SK-N-SH (cell line): Measurements from ENCODE around the gene SP100. TPM values are rescaled to one million over a fixed set of nuclear protein-coding genes. Genes with fewer than 3 reads are reported as not detected.

Experiments
- CTCF ChIA-PET: fragments of 300-600, 350-600 bp; formaldehyde crosslinking; extraction: SDS; loops from one replicate; lab custom pipeline; 2021; lab: Yijun Ruan, JAX
- POLR2A ChIA-PET: fragments of 350-600 bp; sonication (Branson Sonifier 250); formaldehyde crosslinking; extraction: SDS; loops from one replicate; lab custom pipeline; 2020; ENCODE audit warnings: antibody characterized with exemption, inconsistent platforms; lab: Yijun Ruan, JAX
- DNase-seq: peaks from one replicate; pipeline ENCODE4 v3.0.0; 2012
- H2AFZ ChIP-seq: fragments of 200-600 bp; sonication (generic); 2 replicates; pipeline ENCODE4 v1.8.1; 2016; ENCODE audit warnings: antibody characterized with exemption, mild to moderate bottlenecking, low read depth
- H3F3A ChIP-seq: fragments of 200-600 bp; sonication (generic); replicated peaks from 2 replicates; pipeline ENCODE3; 2016; ENCODE audit warnings: antibody characterized with exemption, mild to moderate bottlenecking; ENCODE audit not compliant: insufficient read depth
- H3K27ac ChIP-seq, 2 experiments: fragments of 200-500 bp in 1 of 2; fragments of 200-600 bp in 1 of 2; sonication (Bioruptor generic) in 1 of 2; sonication (generic), shearing (Covaris generic) in 1 of 2; 2 replicates each; pipeline versions ENCODE4 v1.5.1 to v1.6.1; 2014 to 2016; ENCODE audit warnings: low read depth in 2 of 2, inconsistent platforms in 1 of 2, low read length in 1 of 2, mild to moderate bottlenecking in 1 of 2, mixed read lengths in 1 of 2
- H3K27me3 ChIP-seq: fragments of 200-600 bp; sonication (generic), shearing (Covaris generic); 2 replicates; pipeline ENCODE4 v1.6.1; 2016; ENCODE audit warnings: mixed run types; ENCODE audit not compliant: insufficient read depth
- H3K36me3 ChIP-seq, 2 experiments: fragments of 200-500 bp in 1 of 2; fragments of 200-600 bp in 1 of 2; sonication (Bioruptor generic) in 1 of 2; sonication (generic) in 1 of 2; replicated peaks in 1 of 2; 2 replicates each; pipeline versions ENCODE3 to v1.5.1; 2014 to 2016; ENCODE audit warnings: low read length in 1 of 2, mild to moderate bottlenecking in 1 of 2; ENCODE audit not compliant: insufficient read depth in 2 of 2, control insufficient read depth in 1 of 2
- H3K4me1 ChIP-seq, 2 experiments: fragments of 200-500 bp in 1 of 2; fragments of 200-600 bp in 1 of 2; sonication (Bioruptor generic) in 1 of 2; sonication (generic), shearing (Covaris generic) in 1 of 2; 2 replicates each; pipeline versions ENCODE4 v1.5.1 to v1.6.1; 2014 to 2016; ENCODE audit warnings: low read depth in 1 of 2, low read length in 1 of 2, mixed run types in 1 of 2; ENCODE audit not compliant: insufficient read depth in 2 of 2, control insufficient read depth in 1 of 2
- H3K4me2 ChIP-seq: fragments of 200-600 bp; sonication (generic), shearing (Covaris generic); 2 replicates; pipeline ENCODE4 v1.6.1; 2017; ENCODE audit warnings: mixed run types
- H3K4me3 ChIP-seq, 2 experiments: fragments of 200-500 bp in 1 of 2; fragments of 200-600 bp in 1 of 2; sonication (Bioruptor generic) in 1 of 2; sonication (generic), shearing (Covaris generic) in 1 of 2; 2 replicates each; pipeline versions ENCODE4 v1.5.1 to v1.8.1; 2014 to 2016; ENCODE audit warnings: low read depth in 2 of 2, inconsistent platforms in 1 of 2, low read length in 1 of 2, mild to moderate bottlenecking in 1 of 2, mixed read lengths in 1 of 2, moderate library complexity in 1 of 2
- H3K79me2 ChIP-seq: fragments of 200-600 bp; sonication (generic); 2 replicates; pipeline ENCODE4 v1.8.1; 2017; ENCODE audit warnings: mild to moderate bottlenecking; ENCODE audit not compliant: insufficient read depth
- H3K9ac ChIP-seq: fragments of 200-600 bp; sonication (generic); 2 replicates; pipeline ENCODE4 v1.6.1; 2017; ENCODE audit warnings: mixed run types
- H3K9me2 ChIP-seq: fragments of 200-600 bp; sonication (generic); 2 replicates; pipeline ENCODE4 v1.6.1; 2017; ENCODE audit warnings: mixed run types
- H3K9me3 ChIP-seq: fragments of 200-600 bp; sonication (generic); 2 replicates; pipeline ENCODE4 v1.6.1; 2017; ENCODE audit warnings: mixed run types, mild to moderate bottlenecking, moderate library complexity
- H4K20me1 ChIP-seq: fragments of 200-600 bp; sonication (generic); 2 replicates; pipeline ENCODE4 v1.6.1; 2017; ENCODE audit warnings: mild to moderate bottlenecking, mixed run types; ENCODE audit not compliant: insufficient read depth
- ELF1 ChIP-seq: IDR thresholded peaks from 2 replicates; pipeline ENCODE4 v1.4.0; 2012
- EP300 ChIP-seq, 2 experiments: IDR thresholded peaks; 2 replicates each; pipeline versions ENCODE4 v1.4.0 to v1.6.1; 2012; ENCODE audit warnings: borderline replicate concordance in 1 of 2, low read depth in 1 of 2, low read length in 1 of 2
- EZH2phosphoT487 ChIP-seq: fragments of 200-600 bp; sonication (generic); IDR thresholded peaks from 2 replicates; pipeline ENCODE4 v1.6.1; 2017; ENCODE audit warnings: low read depth, mixed run types, mild to moderate bottlenecking, antibody characterized with exemption, moderate library complexity, borderline replicate concordance
- FOSL2 ChIP-seq: IDR thresholded peaks from 2 replicates; pipeline ENCODE4 v1.4.0; 2012; ENCODE audit warnings: low read depth, mild to moderate bottlenecking, moderate library complexity, borderline replicate concordance
- FOXJ3 ChIP-seq: sonication (generic); formaldehyde crosslinking; IDR thresholded peaks from 2 replicates; pipeline ENCODE4 v1.5.1; 2020; ENCODE audit warnings: mild to moderate bottlenecking, missing genetic modification reagents
- GABPA ChIP-seq: IDR thresholded peaks from 2 replicates; pipeline ENCODE4 v1.4.0; 2012; ENCODE audit warnings: low read depth, mild to moderate bottlenecking
- JUND ChIP-seq: IDR thresholded peaks from 2 replicates; pipeline ENCODE4 v1.4.0; 2012
- MAX ChIP-seq: IDR thresholded peaks from 2 replicates; pipeline ENCODE4 v1.4.0; 2012; ENCODE audit warnings: low read depth
- NFIC ChIP-seq: IDR thresholded peaks from 2 replicates; pipeline ENCODE4 v1.4.0; 2012; ENCODE audit warnings: borderline replicate concordance
- NRF1 ChIP-seq: IDR thresholded peaks from 2 replicates; pipeline ENCODE4 v1.6.1; 2012; ENCODE audit warnings: low read depth, mild to moderate bottlenecking, low read length
- PBX3 ChIP-seq: IDR thresholded peaks from 2 replicates; pipeline ENCODE4; 2012
- RXRA ChIP-seq: IDR thresholded peaks from 2 replicates; pipeline ENCODE4 v1.4.0; 2012; ENCODE audit warnings: low read depth, mild to moderate bottlenecking, borderline replicate concordance
- SIN3A ChIP-seq: IDR thresholded peaks from 2 replicates; pipeline ENCODE4 v1.6.1; 2012; ENCODE audit warnings: low read depth, mild to moderate bottlenecking, low read length, moderate library complexity, borderline replicate concordance
- TAF1 ChIP-seq: IDR thresholded peaks from 2 replicates; pipeline ENCODE4 v1.6.1; 2012; ENCODE audit warnings: low read depth, mild to moderate bottlenecking, low read length, moderate library complexity, borderline replicate concordance
- TCF12 ChIP-seq: IDR thresholded peaks from 2 replicates; pipeline ENCODE4 v1.4.0; 2012
- TEAD4 ChIP-seq: IDR thresholded peaks from 2 replicates; pipeline ENCODE4 v1.4.0; 2012; ENCODE audit warnings: mild to moderate bottlenecking, borderline replicate concordance; ENCODE audit not compliant: insufficient read depth
- YY1 ChIP-seq: IDR thresholded peaks from 2 replicates; pipeline ENCODE4 v1.4.0; 2012; ENCODE audit warnings: low read depth, mild to moderate bottlenecking
- WGBS: methylation state at CpG from one replicate; pipeline ENCODE4 v1.1.6; 2017; ENCODE audit warnings: low lambda C conversion rate; 5-methylcytosine and 5-hydroxymethylcytosine counted together
- polyA plus RNA-seq, 3 experiments: library from polyadenylated mRNA; depleted of rRNA; stranded (reverse); fragments of >200 nt; gene quantifications; 2 replicates each; pipeline ENCODE4 v1.2.3, GENCODE V29; 2012

Gene SP100
- polyA plus RNA-seq, 1 of the 3 experiments (the other 2 are of a cell fraction) = 38.1 TPM

DNA sequence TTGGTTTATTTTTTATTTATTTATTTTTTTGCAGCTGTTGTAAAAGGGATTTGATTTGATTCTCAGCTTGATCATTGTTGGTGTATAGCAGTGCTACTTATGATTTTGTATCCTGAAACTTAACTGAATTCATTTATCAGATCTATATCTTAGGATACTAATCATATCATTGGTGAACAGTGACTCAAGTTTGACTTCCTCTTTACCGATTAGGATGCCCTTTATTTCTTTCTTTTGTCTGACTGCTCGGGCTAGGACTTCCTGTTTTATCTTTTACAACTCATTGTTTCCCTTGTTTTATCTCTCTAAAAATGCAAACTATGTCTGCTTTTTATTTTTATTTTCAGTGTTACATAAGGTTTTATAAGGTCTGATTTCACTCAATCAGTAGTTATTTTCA is 23.6 kb downstream of the SP100 start:
- peak overlapping the region; percentile 34; the same call in 1 of the 2 replicates for H2AFZ ChIP-seq
- H3F3A ChIP-seq = peaks cover 45% of the 10 kb centered on the region
- H3K9ac ChIP-seq = peak overlapping the region; percentile 64
- peaks cover 3% of the 10 kb centered on the region; the same call in 1 of the 2 replicates for H3K9me3 ChIP-seq
- no peak for DNase-seq
- WGBS = 9% methylated on average over 2 of the region's 2 CpGs
- H3K9me2 ChIP-seq = no peaks in the 10 kb centered on the region
- H3K27me3 ChIP-seq = no peaks in the 10 kb centered on the region
- H3K27ac ChIP-seq = peak overlapping the region; percentile 11 to 83; a peak in 3 of 4 replicates
- ChIA-PET CTCF (no interaction called here), POLR2A (no interaction called here)
- H3K4me1 ChIP-seq = peaks cover 0 to 9% of the 10 kb centered on the region in 2 experiments; a peak in 2 of 4 replicates
- peaks cover 80% of the 10 kb centered on the region for H3K79me2 ChIP-seq
- no peaks in the 10 kb centered on the region for H4K20me1 ChIP-seq
- peak overlapping the region; percentile 14 to 31; a peak in 3 of 4 replicates for H3K4me3 ChIP-seq
- no peak for TF ChIP-seq NRF1
- no peak for TF ChIP-seq GABPA
- TF ChIP-seq JUND = 0 out of 2 replicates have a peak, but pooled peaks have one; percentile 11
- 0 out of 2 replicates have a peak, but pooled peaks have one; percentile 32 for TF ChIP-seq ELF1
- peak overlapping the region; percentile 62 for H3K4me2 ChIP-seq
- H3K36me3 ChIP-seq = peaks cover 4 to 22% of the 10 kb centered on the region in 2 experiments

- DNase-seq = no peak
- WGBS = 6% methylated on average over 4 of the region's 4 CpGs
- H3K4me1 ChIP-seq = peaks cover 0 to 9% of the 10 kb centered on the region in 2 experiments; a peak in 2 of 4 replicates
- peaks cover 3% of the 10 kb centered on the region; the same call in 1 of the 2 replicates for H3K9me3 ChIP-seq
- H3K79me2 ChIP-seq = peaks cover 68% of the 10 kb centered on the region
- no peaks in the 10 kb centered on the region for H4K20me1 ChIP-seq
- no peaks in the 10 kb centered on the region for H3K9me2 ChIP-seq
- TF ChIP-seq EP300 (IDR thresholded peaks at IDR 0.05; ENCODE audit: borderline replicate concordance in 1 of 2, low read depth in 1 of 2, low read length in 1 of 2) (no peak), PBX3 (peak; percentile 41), TCF12 (peak; percentile 47), SIN3A (no peak)
- TF ChIP-seq, all 33 proteins: peak for 2
- POLR2A ChIA-PET = no interaction called here
- Histone ChIP-seq H3K9ac (peak overlapping the region; percentile 45; the same call in 1 of the 2 replicates), H3K27me3 (no peaks in the 10 kb centered on the region), H3K4me3 (no peak overlapping the region; a peak in 2 of 4 replicates), H3K36me3 (peaks cover 9 to 29% of the 10 kb centered on the region in 2 experiments), H3K27ac (peak overlapping the region; percentile 53 to 83; a peak in 3 of 4 replicates), H2AFZ (no peak overlapping the region), H3K4me2 (peak overlapping the region; percentile 59), H3F3A (peaks cover 45% of the 10 kb centered on the region)
- CTCF ChIA-PET = interaction anchor here (0.7 kb wide), 1 partner anchor 169 kb away, joined by 4 read pairs; no protein-coding TSS in a partner anchor
These were observed 25.4 kb downstream of the SP100 start for GRCh38 chr2:230441227-230441897.

GRCh38 chr2:230443541-230443940 is 27.5 kb downstream of the SP100 start:
- H3K4me3 ChIP-seq = no peak overlapping the region
- H3K36me3 ChIP-seq = peaks cover 22 to 43% of the 10 kb centered on the region in 2 experiments
- H3K4me1 ChIP-seq = peaks cover 0 to 9% of the 10 kb centered on the region in 2 experiments; a peak in 2 of 4 replicates
- H3K9ac ChIP-seq = peak overlapping the region; percentile 5; the same call in 1 of the 2 replicates
- no peak for DNase-seq
- H3K9me2 ChIP-seq = no peaks in the 10 kb centered on the region
- H3K9me3 ChIP-seq = no peaks in the 10 kb centered on the region
- ChIA-PET POLR2A (no interaction called here), CTCF (no interaction called here)
- H3K4me2 ChIP-seq = 0 out of 2 replicates have a peak overlapping the region, but pooled peaks have one; percentile 9
- H3K79me2 ChIP-seq = peaks cover 47% of the 10 kb centered on the region
- no peak overlapping the region for H2AFZ ChIP-seq
- no peaks in the 10 kb centered on the region for H3K27me3 ChIP-seq
- peak overlapping the region in 1 of 2 experiments; percentile 83; a peak in 2 of 4 replicates for H3K27ac ChIP-seq
- no peaks in the 10 kb centered on the region for H4K20me1 ChIP-seq
- 53% methylated on average over 2 of the region's 2 CpGs for WGBS
- peaks cover 37% of the 10 kb centered on the region for H3F3A ChIP-seq
- peak; percentile 31; the same call in 1 of the 2 replicates for TF ChIP-seq TEAD4
- TF ChIP-seq RXRA = peak; percentile 56; the same call in 1 of the 2 replicates
- 0 out of 4 replicates have a peak, but pooled peaks of 1 of the 2 experiments have one; percentile 13 for TF ChIP-seq EP300 (IDR thresholded peaks at IDR 0.05; ENCODE audit: borderline replicate concordance in 1 of 2, low read depth in 1 of 2, low read length in 1 of 2)
- no peak for TF ChIP-seq NRF1
- TF ChIP-seq FOSL2 = peak; percentile 67
- TF ChIP-seq NFIC = peak; percentile 53; the same call in 1 of the 2 replicates
- no peak for TF ChIP-seq TAF1
- no peak for TF ChIP-seq PBX3
- TF ChIP-seq GABPA = no peak
- TF ChIP-seq JUND = 0 out of 2 replicates have a peak, but pooled peaks have one; percentile 43
- TF ChIP-seq YY1 = no peak
- TF ChIP-seq MAX = no peak
- no peak for TF ChIP-seq FOXJ3 (CRISPR knock-in tag)
- peak; percentile 29; the same call in 1 of the 2 replicates for TF ChIP-seq TCF12
- no peak for TF ChIP-seq EZH2phosphoT487
